Pancreas (tissue), 10 donors: ENCODE results near the gene LGALSL. TPM values are rescaled to one million over a fixed set of nuclear protein-coding genes. Genes with fewer than 3 reads are reported as not detected.

Experiments used
- ATAC-seq, 4 donors: fragments of 200-7000 bp; cut with Tn5 transposase; one replicate each; pipeline versions ENCODE4 v1.8.0 to v1.9.1; 2020; ENCODE audit warnings: mild to moderate bottlenecking in 4 of 4, moderate library complexity in 4 of 4
- DNase-seq, 6 donors: peaks; one replicate each; pipeline ENCODE4 v3.0.0-alpha.2; 2020
- FAIRE-seq: peaks from 2 replicates; lab custom pipeline; 2012; peaks lifted over from hg19 to GRCh38; lab: Jason Lieb, UNC
- H3K27ac ChIP-seq, 4 donors: fragments of 200-600 bp; sonication (generic); 1 replicate in 3 of 4; 2 replicates in 1 of 4; pipeline versions ENCODE4 v1.5.0 to v1.8.0; 2020
- H3K27me3 ChIP-seq, 4 donors: fragments of 200-600 bp; one replicate each; pipeline ENCODE4 v1.8.0; 2021
- H3K36me3 ChIP-seq, 3 donors: fragments of 200-600 bp; sonication (generic) in 1 of 3; one replicate each; pipeline versions ENCODE4 v1.5.0 to v1.8.0; 2020 to 2021
- H3K4me1 ChIP-seq, 3 donors: fragments of 200-600 bp; one replicate each; pipeline ENCODE4 v1.8.0; 2021
- H3K4me3 ChIP-seq, 4 donors: fragments of 200-600 bp; sonication (generic) in 2 of 4; one replicate each; pipeline versions ENCODE4 v1.5.0 to v1.8.0; 2020 to 2021
- H3K9me3 ChIP-seq, 4 donors: fragments of 200-600 bp; one replicate each; pipeline ENCODE4 v1.8.0; 2021
- CTCF ChIP-seq, 4 donors: fragments of 200-600 bp; sonication (generic) in 3 of 4; IDR thresholded peaks; one replicate each; pipeline versions ENCODE4 v1.5.0 to v1.8.0; 2021; ENCODE audit warnings: antibody characterized with exemption in 4 of 4
- WGBS, 2 donors: extraction: QIAGEN DNeasy Blood & Tissue Kit; methylation state at CpG; one replicate each; pipeline ENCODE4 v1.1.7; 2013; 5-methylcytosine and 5-hydroxymethylcytosine counted together
- intact Hi-C, 3 donors: fragments of 100-400 bp; cut with DNase I; formaldehyde crosslinking; loops; one replicate each; pipeline versions ENCODE4 v1.11.1 to v1.14.2; 2022
- polyA plus RNA-seq, 2 donors: library from polyadenylated mRNA; stranded (reverse); fragments of 200-250 nt; gene quantifications; one replicate each; pipeline ENCODE4 v1.2.3, GENCODE V29; 2013
- total RNA-seq, 6 donors: library from RNA; stranded (reverse); fragmentation: NEBNext Ultra II Directional in 4 of 6; extraction: Animal tissue kit (Norgen Biotek cat#: 25700) in 4 of 6; gene quantifications; one replicate each; pipeline versions ENCODE4 v1.2.1 to v1.2.4, GENCODE V29; 2021 to 2023
- donor health status: healthy with polysubstance abuse.
- donor health status: DM: no; HTN: no; CAD: no; lungs with moderate emphysema.
- donor health status: DM: no; HTN: no; CAD: no.
- donor health status: control.
- donor health status: control.
- donor health status: Bipolar disorder and iron deficiency.
- donor health status: DM: yes; HTN: yes; CAD: no.
- donor health status: DM: no; HTN: no; CAD: no.
- donor health status: DM: no; HTN: no; CAD: no.
- donor health status: DM: yes; HTN: yes; CAD: no.

The LGALSL gene
- total and polyA plus RNA-seq, 8 donors: 3.5 to 8.6 (median 5.8) TPM

GRCh38 chr2:64477979-64478378 is 24.0 kb downstream of the LGALSL start:
- Histone ChIP-seq H3K4me1 (no peaks in the 10 kb centered on the region), H3K36me3 (no peaks in the 10 kb centered on the region), H3K27ac (no peak overlapping the region), H3K27me3 (no peaks in the 10 kb centered on the region), H3K9me3 (no peaks in the 10 kb centered on the region), H3K4me3 (no peak overlapping the region)
- WGBS, 2 donors: 84 to 87% methylated on average over 4 of the region's 4 CpGs
- no peak for TF ChIP-seq CTCF (IDR thresholded peaks at IDR 0.05)
- intact Hi-C loops: no loop called here
- FAIRE-seq (no peak), ATAC-seq (no peak), DNase-seq (no peak)

GRCh38 chr2:64478502-64479230 is 24.7 kb downstream of the LGALSL start:
- intact Hi-C loops: no loop called here
- ATAC-seq: no peak
- DNase-seq: no peak
- WGBS, 2 donors: 90 to 91% methylated on average over 3 of the region's 3 CpGs
- TF ChIP-seq CTCF (IDR thresholded peaks at IDR 0.05): no peak
- no peak for FAIRE-seq
- Histone ChIP-seq H3K27ac (no peak overlapping the region), H3K4me1 (no peaks in the 10 kb centered on the region), H3K36me3 (no peaks in the 10 kb centered on the region), H3K4me3 (no peak overlapping the region), H3K27me3 (no peaks in the 10 kb centered on the region), H3K9me3 (no peaks in the 10 kb centered on the region)

- WGBS, 2 donors: 83 to 84% methylated on average over 10 of the region's 10 CpGs
- Histone ChIP-seq H3K27me3 (no peaks in the 10 kb centered on the region), H3K4me3 (no peak overlapping the region), H3K9me3 (no peaks in the 10 kb centered on the region), H3K27ac (no peak overlapping the region), H3K36me3 (no peaks in the 10 kb centered on the region), H3K4me1 (no peaks in the 10 kb centered on the region)
- TF ChIP-seq CTCF (IDR thresholded peaks at IDR 0.05): no peak
- intact Hi-C loops: no loop called here
- ATAC-seq (peak in 2 of 4 donors; percentile 64 to 72), FAIRE-seq (no peak), DNase-seq (no peak)
These were observed 25.5 kb downstream of the LGALSL start for GRCh38 chr2:64479259-64480117.

- no peak for FAIRE-seq
These were observed 27.7 kb downstream of the LGALSL start for GRCh38 chr2:64481665-64482064.

More at GRCh38 chr2:64481665-64482064, 27.7 kb downstream of the LGALSL start:
- TF ChIP-seq CTCF (IDR thresholded peaks at IDR 0.05): no peak
- Histone ChIP-seq H3K9me3 (no peaks in the 10 kb centered on the region), H3K36me3 (no peaks in the 10 kb centered on the region), H3K4me1 (no peaks in the 10 kb centered on the region), H3K4me3 (no peak overlapping the region), H3K27me3 (no peaks in the 10 kb centered on the region), H3K27ac (no peak overlapping the region)
- ATAC-seq (no peak), DNase-seq (no peak)
- 77 to 84% methylated on average over 5 of the region's 5 CpGs for WGBS, 2 donors
- intact Hi-C loops: no loop called here
